Tongue (tissue), 2 donors: ENCODE data around the gene GTSE1. TPM values are rescaled to one million over a fixed set of nuclear protein-coding genes. Genes with fewer than 3 reads are reported as not detected.

Experiments
- DNase-seq: peaks from one replicate; pipeline ENCODE4 v3.0.0-alpha.2; 2015
- total RNA-seq: library from RNA; depleted of rRNA; stranded (reverse); fragments of >200 nt; gene quantifications from one replicate; pipeline ENCODE4 v1.2.3, GENCODE V29; 2014

The GTSE1 gene
- total RNA-seq, 1 donor from 2014 or later: 5.5 TPM

DNA sequence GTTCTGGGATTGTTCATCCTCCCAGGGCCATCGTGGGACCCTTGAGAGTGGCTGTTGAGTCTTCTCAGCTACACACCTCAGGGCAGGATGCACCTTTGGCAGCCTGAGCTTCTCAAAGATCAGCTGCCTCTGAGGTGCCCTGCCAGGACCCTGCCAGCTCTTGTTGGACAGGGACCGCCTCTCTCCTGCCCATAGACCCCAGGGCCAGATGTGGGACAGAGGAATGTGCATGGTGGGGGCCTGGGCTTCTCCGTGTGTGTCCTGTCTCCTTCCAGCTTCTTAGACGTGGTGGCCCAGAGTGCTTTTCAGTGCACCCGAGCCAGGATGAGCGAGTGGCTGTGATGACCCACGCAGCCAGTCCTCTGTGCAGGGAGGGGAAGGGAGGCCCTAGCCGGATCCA lies 32.9 kb downstream of the GTSE1 start:
- no peak for DNase-seq

DNA sequence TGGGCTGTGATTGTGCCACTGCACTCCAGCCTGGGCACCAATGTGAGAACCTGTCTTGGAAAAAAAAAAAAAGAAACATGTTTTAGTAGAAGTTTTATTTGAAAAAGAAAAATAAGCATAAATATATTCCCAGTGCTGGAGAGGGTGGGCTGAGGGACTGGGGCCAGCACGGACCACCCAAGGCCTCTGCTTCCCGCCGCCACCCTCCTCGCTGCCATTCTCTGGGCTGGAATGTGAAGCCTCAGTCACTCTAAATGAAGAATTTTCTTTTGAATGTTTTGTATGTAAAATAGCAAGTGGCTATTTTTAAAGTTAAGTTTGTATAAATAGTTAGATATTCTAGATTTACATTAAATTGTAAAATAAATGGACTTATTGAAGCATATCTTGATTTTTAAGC lies 33.8 kb downstream of the GTSE1 start:
- DNase-seq: no peak

DNA sequence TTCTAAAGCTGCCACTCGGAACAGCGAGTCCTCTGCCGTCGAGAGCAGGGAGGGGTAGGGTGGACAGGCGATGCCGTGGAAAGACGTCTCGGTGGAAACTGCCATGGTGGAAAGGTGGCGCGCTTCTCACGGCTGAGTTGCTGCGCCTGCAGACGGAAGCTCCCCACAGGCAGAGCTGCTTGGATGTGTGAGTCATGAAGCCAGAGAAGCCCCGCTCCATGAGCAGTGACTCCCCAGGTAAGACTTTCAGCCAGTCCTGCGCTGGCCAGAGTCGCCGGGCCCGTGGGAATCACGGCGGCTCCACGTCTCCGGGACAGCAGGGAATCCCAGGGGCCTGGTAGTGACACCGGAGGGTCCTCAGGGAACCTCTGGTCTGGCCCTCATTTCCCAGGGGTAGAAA lies 34.8 kb downstream of the GTSE1 start:
- no peak for DNase-seq

DNA sequence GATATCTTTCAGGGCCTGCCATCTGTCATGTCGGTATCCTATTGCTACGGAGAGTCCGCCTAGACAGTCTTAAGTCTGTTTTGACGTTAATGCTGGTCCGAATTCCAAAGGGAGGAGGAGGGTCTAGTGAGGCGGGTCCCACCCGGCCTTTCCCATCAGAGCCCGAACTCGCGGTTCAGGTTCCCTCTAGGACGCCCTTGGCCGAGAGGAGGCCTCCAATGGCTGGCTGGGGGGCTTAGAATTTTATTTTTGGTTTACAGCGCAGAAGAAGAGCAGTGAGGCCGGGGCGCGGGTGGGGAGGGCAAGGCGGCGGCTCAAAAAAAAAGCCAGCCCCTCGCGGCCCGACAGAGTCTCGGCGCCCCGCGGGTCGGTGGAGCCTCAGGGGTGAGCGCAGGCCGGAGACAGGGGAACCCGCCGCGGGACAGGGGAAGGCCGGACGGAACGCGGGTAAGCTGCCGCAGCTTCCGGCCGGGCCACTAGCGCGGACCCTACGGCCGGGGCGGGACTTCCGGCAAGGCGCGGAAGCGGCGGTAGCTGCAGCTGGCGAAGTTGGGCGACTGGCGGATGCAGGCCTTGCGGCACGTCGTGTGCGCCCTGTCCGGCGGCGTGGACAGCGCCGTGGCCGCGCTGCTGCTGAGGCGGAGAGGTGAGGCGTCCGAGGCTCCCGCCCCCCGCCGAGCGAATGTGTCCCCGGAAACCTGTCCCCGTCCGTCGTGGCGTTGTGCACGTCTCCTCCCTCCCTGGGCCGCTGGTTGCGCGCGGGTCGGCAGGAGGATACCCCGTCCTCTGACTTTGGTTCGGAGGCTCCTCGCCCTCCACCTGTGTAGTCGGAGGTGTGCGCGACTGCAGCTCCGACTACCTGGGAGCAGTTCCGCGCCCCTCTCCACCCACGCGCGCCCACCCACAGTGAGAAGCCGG lies 38.8 kb downstream of the GTSE1 start, which contains the start of gene TRMU:
Gene TRMU (plus strand): TSS at position 514 of the 918 bp plus-strand sequence. CDS start 51 bp downstream, at position 565.
- DNase-seq: peak; percentile 94

DNA sequence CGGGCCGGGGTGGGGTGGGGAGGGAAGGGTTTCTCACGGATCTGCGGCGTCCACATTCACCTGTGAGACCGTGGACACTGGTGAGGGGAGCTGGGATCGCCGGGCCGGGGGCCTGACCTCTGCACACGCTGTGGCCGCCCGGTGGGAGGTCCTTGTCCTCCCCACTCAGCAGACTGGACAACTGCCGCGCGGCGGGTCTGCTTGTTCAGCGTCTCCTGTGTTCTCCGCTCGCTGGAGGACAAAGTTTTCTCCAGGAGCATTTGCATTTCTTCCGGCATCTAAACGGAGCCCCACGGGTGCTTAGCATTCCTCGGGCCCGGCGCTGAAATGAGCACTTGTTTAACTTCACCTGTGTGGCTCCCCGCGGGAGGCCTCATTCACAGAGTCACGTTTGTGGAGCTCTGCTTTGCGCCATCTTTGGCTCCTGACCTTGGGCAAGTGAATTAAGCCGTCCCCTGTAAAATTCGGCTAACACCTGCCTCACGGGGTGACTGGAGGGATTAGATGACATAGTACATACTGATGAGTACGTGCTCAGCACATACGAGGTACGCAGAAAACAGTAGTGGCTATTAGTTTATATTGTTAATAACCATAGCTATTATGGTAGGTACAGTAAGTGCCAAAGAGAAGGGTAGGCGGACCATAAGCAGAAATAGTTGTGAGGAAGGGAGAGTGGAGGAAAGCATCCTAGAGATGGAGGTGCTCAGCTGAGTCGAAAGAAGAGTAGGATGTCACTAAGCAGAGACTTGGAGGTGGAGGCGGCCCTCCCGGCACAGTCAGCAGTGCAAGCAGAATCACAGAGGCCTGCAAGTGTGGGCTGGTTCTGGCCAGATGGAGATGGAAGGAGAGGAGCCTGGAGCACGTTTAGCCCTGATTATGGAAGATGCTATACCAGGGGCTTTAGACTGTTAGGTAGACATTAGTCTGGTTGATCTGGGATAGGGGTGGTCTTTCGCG lies 39.7 kb downstream of the GTSE1 start:
- DNase-seq: no peak

DNA sequence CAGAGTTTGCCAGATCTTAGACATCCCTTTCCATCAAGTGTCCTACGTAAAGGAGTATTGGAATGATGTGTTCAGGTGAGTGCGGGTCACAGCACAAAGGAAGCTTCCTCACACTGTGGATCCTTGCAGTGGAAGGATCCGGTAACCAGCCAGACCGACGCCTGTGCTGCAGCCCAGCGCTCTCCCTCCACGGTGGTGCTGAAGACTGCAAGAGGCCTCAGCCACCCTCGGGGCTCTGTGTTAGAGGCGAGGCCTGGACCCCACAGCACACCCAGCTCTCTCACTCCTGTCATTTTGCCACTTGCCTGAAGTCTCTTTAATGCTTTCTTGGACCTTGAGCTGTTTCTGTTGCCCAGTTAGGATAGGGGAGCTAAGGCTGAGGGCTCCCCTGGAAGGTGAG lies 41.2 kb downstream of the GTSE1 start:
- no peak for DNase-seq

DNA sequence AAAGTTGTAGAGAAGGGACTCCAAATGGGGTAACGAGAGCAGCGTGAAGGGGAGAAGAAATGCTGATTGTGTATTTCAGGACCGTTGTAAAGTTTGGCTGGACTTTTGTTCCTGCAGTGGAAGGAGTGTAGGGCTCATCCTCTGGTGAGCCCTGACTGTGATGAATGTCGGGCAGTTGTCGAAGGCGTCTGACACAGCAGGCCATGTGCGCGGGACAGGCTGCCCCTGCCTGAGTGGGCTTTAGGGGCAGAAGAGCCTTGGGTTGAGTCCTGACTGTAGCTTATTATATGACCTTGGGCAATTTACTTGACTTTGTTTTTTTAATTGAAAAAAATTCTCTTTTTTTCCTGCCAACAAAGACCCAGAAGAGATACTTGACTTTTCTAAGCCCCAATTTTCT lies 42.0 kb downstream of the GTSE1 start:
- DNase-seq: no peak

DNA sequence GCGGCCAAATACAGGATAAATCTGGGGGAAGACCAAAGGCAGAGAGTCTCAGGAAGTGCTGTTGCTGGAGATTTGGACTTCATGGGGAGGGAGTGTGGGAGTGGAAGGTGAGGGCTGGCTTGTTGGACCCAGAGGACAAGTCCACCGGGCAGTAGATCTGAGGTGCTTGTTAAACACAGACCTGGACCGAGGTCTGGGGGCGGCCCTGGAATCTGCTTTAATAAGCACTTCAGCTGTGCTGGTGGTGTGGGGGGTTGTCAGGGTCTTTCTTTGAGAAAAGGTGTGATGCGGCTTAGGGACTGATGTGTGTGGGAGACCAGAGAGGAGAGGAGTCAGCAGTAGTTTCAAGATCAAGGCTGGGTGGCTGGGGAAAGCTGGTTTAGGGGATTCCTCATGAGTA lies 43.3 kb downstream of the GTSE1 start:
- no peak for DNase-seq

DNA sequence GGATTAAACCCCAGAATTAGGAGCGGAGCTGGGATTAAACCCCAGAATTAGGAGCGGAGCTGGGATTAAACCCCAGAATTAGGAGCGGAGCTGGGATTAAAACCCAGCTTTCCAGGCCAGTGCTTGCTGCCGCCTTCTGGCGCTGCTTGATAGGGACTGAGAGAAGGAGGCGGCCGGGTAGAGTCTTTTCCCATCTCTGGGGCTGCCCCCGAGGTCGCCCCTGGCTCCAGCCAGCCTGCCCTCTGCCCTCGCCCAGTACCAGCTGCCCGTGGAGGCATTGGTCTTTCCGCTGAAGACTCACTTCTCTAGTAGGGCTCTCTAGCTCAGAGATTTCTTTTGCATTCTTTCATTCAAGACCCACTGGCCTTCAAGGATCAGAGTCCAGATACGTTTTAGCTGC lies 44.0 kb downstream of the GTSE1 start:
- no peak for DNase-seq

DNA sequence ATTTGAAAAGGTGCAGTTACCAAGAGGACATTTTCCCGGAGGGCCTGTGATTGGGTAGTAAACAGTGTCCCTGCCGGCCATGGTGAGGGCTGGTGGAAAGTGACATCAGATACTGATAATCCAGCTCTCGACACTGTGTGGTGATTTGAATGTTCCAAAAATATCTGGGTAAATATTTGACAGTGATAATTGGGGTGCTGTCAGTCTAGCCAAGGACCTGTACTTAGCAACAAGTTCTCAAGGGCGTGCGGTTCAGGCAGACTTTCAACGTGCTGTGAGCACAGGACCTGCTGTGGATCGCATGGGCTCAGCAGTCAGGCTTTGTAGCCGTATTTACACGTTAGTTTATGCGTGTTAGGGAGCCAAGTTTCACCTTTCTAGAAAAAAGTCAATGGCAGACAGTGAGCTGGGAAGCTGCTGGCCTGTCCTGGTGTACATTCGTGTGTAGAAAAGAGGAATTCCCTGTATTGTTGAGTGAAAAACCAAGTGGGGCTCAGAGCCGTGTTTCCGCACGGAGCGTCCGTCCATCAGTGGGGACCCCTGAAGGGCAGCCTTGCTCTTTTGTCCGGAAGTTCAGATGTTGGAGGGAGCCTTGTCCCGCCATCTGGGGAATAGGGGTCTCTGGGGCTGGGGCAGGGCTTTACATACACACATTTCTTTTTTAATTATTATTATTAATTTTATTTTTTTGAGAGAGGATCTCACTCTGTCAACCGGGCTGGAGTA lies 50.2 kb downstream of the GTSE1 start:
- DNase-seq: no peak

DNA sequence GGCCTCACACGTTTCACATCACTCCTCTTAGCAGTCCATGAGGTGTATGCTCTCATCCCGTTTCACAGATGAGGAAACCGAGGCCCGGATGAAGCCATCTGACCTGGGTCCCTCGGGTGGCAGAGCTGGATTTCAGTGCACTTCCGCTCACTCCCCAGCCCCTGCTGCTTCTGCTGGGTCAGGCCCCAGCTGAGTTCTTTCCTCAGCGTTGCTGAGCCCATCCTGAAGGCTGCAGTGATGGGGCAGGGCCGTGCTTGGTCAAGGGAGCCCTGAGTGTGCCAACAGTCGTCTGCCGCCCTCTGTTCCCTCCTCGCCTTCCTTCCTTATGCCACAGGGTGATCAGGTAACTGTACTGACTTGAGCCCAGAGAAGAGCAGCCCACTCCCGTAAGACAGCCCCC lies 51.0 kb downstream of the GTSE1 start:
- DNase-seq: no peak

DNA sequence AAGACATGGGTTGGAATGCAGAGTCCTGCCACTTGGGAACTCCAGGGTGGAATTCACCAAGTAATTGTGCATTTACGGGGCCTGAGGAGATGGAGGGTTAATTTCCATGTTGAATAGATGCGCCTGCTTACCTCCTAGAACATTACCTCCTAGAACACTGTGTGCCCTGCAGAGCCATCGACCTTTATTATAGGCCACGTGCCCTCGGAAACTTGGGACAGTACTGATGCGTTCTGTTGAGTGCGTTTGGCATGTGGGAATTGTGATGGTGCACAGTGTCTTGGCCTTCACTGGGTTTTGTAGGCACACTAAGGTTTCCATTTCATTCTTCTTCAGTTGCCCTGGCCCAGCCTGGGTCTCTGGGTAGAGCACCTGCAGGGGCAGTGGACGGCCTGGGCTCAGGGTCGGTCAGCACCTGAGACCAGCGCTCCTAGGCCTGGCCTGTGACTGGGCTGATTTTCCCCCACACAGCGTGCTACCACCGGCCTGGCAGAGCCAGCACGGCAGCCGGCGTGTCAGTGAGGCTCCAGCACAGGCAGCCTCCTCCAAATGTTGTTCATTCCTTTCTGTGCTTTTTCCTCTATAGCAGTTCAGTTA lies 51.5 kb downstream of the GTSE1 start:
- no peak for DNase-seq

DNA sequence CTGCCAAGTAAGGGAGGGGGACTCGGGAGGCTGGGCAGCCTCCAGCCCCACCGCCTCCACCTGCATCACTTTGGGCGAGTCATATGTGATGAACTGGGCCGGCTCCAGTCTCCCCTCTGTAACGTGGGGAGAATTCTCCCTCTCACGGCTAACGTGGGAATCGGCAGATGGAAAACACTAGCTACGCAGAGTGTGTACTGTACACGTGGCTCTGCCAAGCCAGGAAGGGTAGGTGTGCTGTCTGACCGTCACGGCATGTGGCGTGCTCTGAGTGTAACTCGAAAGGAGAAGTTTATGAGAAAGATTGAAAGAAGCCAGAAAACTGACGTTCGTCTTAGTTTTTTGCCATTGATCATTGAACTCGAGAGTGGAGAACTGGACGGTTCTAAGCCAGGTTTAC lies 52.6 kb downstream of the GTSE1 start:
- no peak for DNase-seq

DNA sequence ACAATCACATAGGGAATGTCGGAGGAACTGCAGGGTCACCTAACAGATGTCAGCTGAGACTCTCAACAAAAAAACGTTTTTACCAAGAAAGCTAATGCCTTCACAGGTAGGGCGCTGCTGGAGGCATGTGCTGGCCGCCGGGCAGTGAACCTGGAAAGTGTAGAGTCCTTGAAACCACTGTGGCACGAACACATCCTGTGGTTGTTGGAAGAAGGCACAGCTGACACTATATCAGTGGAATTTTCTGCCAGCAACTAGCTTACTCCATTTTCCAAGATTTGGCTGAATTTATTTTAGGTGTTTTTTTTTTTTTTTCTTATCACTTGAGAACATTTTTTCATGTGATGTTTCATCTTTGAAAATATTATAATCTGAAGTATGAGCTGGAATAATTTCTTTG lies 53.0 kb downstream of the GTSE1 start:
- DNase-seq: no peak

DNA sequence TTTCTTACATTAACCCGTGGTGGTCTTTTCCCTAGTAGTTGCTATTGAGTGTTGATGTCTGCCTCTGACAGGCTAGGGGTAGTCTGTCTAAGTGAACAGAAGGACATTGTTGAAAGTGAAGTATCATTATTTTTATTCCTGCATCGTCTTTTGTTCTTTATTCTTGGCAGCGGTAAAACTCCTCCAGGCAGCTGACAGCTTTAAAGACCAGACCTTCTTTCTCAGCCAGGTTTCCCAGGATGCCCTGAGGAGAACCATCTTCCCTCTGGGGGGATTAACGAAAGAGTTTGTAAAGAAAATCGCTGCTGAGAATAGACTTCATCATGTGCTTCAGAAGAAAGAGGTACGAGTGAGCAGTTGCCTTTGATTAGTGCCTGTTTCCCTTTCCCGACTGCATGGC lies 53.5 kb downstream of the GTSE1 start:
- DNase-seq: no peak

DNA sequence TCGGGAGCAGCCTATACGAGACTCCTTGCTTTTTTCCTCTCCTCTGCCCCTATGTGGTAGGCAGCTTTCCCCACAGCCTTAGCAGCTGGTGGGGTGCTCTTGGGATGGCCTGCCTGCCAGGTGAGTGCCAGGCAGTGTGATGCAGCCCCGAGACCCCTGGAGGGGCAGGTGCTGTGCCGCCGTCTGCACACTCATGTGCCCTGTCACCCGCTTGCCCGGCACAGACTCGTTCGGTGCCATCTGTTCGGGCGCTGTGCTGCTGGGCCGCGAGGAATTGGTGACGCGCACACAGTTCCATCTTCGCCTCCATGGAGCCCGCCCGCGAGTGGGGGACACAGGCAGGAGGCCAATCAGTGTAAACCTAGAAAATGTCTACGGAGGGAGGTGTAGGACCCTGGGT lies 54.0 kb downstream of the GTSE1 start:
- DNase-seq: no peak

DNA sequence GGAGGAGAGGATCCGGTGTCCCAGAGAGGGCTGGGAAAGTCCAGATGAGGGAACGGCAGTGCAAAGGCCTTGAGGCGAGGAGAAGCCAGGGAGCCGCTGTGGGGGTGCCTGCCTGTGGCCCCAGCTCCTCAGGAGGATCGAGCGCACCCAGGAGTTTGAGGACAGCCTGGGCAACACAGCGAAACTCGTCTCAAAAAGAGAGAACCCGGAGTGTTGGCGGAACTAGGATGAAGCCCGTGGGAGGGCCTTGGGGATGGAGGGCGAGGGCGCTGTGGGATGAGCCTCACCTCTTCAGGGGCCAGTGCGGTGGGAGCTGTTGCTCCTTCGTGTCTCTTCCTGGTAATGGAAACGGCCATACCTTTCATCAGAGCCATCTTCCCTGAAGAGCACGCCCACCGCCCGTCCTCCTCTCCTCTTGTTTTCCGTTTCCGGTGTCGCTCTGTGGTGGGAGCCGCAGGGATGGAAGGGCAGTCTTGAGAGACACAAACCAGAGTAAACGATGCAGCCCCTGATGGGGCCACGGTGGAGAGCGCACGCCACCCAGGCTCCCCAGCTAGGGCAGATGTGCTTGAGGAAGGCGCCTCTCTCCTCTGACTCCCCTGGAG lies 54.6 kb downstream of the GTSE1 start:
- no peak for DNase-seq

DNA sequence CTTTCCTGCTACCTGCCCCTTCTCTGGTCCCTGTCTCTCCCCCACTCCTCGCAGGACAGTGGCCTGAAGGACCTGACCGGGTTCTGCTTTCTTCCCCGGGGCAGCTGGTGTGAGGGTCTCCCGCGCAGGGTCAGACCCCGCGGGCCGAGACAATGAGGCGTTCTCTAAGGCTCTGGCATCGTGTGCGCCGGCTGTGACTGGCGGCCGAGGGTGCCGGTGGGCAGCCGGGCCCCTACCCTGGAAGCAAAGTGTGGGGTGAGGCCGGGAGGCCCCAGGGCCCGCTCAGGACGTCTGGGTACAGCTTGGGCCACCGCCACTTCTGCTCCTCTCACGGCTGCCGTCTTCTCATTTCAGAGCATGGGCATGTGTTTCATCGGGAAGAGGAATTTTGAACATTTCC lies 55.1 kb downstream of the GTSE1 start:
- DNase-seq: no peak

DNA sequence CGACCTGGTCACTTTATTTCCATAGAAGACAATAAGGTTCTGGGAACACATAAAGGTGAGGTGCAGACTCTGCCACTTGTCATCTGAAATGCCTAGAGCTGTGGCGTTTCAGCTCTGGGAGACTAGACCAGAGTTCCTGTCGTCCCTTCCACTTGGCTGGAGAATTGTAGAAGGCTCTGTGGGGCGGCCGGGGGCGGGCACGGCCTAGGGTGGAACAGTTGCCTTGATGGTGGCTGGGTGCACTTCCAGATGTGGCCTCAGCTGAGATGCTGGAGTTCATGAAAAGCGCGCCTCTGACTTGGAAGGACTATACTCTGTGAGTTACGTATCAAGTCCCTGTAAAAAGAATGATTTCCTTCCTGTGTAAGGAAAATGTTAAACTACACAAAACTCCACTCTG lies 55.6 kb downstream of the GTSE1 start:
- DNase-seq: no peak

DNA sequence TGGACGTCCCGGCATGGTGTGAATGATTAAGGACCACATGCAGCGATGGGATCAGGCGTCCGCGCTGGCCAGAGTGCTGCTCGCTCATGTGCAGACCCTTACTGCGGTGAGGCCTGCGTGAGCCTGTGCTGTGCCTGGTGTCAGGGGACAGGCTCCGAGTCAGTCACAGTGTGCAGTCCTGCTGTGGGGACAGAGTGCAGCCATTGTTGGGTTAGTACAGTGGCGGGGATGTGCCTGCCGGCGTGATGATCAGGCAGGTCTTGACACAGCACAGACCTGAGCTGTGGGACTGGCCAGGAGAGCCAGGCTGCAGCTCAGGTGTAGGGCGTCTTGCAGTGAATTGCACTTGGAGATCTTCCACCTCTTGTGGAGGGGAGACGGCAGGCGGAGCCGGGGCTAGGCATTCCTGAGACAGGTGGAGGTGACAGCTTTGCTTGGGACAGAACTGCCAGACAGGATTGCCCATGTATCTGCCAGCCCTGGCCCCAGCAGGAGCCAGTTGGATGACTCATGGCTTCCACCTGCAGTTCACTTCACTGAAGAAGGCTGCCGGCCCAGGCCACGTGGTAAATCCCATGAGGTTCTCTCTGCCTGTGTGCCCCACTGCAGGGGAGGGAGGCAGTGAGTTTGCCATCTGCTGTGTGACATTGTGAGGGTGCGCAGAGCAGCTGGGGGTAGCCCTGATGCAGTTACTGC lies 56.2 kb downstream of the GTSE1 start:
- DNase-seq: peak; percentile 32
